Measurements from ENCODE around the gene MAP2K7.
"Not testable (repeated sequence)": the region's sequence is repeated elsewhere in the genome, so short reads cannot be mapped to it uniquely, and the experiment has no call there.

The MAP2K7 gene

GRCh38 chr19:7903244-7904073 is at the start of gene MAP2K7:
Gene MAP2K7, plus strand, starts transcription at chr19:7903877. Its CDS starts 68 bp downstream, at chr19:7903945.
- TF ChIP-seq CTCF (IDR thresholded peaks at IDR 0.05; ENCODE audit: control insufficient read depth, extremely low read depth, insufficient read depth), result peak; percentile 97
- DNase-seq (ENCODE audit: low read depth), result peak; percentile 95
- peak within 1 kb of the TSS; percentile 66 for H3K4me3 ChIP-seq (ENCODE audit: low read depth, low read length)

DNA sequence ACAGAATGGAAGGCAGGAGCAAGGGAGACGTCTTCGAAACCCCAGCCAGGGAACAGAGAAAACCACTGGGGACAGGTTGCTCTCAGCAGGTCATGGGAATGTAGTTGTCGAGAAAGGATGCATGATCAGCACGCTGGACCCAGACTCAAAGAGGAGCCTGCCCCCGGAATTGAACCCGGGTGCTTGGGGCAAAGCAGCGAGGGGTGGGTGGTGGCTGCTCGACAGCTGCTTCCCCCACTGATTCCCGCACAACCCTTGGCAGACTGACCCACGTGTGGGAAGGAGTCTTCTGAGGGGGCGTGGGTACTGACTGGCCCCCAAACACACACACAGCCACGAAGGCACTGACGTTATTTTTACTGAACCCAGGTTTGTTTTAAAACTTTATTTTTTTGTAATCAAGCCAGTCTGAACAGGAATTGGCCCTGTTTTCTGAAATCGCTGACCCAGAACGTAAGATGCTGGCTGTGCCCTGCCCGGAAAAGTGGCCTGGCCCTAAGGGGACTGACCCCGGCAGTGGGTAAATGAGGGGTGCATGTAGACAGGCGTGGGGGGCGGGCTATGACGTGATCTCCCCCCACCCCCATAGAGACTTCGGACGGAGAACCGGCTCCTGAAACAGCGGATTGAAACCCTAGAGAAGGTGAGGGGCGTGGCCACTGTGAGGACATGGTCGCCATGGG is 48.1 kb upstream of the MAP2K7 start:
- no peak overlapping the region for H3K4me3 ChIP-seq (ENCODE audit: low read depth, low read length)

DNA sequence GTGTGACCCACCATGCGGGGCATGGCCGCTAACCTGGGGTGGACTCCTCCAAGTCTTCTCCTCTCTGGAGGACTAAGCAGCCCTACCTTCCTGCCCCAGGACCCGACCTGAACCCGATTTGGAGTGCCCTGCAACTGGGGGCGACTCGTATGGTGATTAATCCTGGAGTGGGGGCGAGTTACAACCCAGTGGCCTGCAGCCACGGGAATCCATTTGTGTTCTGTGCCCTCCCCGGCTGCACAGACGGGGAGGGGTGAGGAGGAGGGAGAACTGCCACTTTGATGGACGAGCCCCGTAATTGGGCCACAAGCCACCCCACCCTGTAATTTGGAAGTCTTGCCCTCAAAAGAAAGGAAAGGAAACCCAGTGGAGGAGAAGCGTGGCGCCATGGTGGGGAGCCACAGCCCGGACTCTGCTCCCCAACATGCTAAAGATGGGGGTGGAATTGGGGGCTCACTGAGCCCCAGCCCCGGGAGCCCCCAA is 47.5 kb upstream of the MAP2K7 start:
- DNase-seq (ENCODE audit: low read depth), result no peak
- H3K4me3 ChIP-seq (ENCODE audit: low read depth, low read length), result no peak overlapping the region
- no peak for TF ChIP-seq CTCF (IDR thresholded peaks at IDR 0.05; ENCODE audit: control insufficient read depth, extremely low read depth, insufficient read depth)

More for the DNA sequence above, 48.1 kb upstream of the MAP2K7 start:
- no peak for DNase-seq (ENCODE audit: low read depth)
- no peak for TF ChIP-seq CTCF (IDR thresholded peaks at IDR 0.05; ENCODE audit: control insufficient read depth, extremely low read depth, insufficient read depth)

DNA sequence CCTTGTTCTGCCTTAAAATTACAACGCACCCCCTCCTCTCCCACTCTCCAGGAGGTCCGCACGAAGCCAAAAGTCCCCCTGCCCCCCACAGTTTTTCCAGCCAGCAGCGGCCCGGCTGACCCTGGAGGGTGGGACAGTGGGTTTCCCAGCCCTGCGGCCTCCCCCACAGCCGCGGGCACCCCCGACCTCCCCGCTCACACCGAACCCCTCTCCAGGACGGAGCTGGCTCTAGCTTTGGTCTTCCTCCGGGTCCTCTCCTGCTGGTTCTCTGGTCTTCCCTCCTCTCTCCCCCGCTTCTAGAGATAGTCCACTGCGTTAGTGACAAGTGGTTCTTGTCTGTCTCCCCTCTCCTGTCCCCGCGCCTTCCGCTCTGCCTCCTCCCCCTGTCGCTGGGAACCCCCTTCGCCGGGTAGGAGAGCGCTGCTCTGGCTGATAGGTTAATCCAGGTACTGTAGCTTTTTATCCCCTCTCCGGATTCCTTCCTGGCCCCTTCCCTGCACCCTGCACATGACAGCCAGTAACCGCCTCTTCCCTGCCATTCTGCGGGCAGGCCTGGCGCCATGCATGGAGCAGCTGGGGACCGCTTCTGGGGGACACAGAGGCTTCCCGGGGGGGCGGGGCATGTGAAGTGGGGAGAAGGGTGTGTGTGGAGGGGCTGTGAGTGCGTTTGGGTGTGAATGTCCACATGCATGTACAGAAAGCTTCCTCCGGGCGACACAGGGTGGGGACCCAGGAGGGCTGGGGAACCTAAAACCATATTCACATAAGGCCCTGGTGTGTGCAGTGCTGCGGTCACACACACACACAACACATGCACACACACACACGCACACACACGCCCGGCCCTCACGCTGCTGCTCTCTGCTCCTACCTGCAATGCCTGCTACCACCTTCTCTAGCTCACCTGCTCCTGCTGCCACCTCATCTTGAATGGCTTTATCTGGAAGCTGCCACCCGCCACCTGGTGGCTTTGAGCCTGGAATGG is 46.7 kb upstream of the MAP2K7 start:
- no peak for DNase-seq (ENCODE audit: low read depth)
- no peak for TF ChIP-seq CTCF (IDR thresholded peaks at IDR 0.05; ENCODE audit: control insufficient read depth, extremely low read depth, insufficient read depth)
- no peak overlapping the region for H3K4me3 ChIP-seq (ENCODE audit: low read depth, low read length)

- DNase-seq (ENCODE audit: low read depth), result no peak
- TF ChIP-seq CTCF (IDR thresholded peaks at IDR 0.05; ENCODE audit: control insufficient read depth, extremely low read depth, insufficient read depth), result no peak
- no peak overlapping the region for H3K4me3 ChIP-seq (ENCODE audit: low read depth, low read length)
Observed at GRCh38 chr19:7857727-7858108, 46.0 kb upstream of the MAP2K7 start.

- no peak for TF ChIP-seq CTCF (IDR thresholded peaks at IDR 0.05; ENCODE audit: control insufficient read depth, extremely low read depth, insufficient read depth)
- H3K4me3 ChIP-seq (ENCODE audit: low read depth, low read length), result no peak overlapping the region
- no peak for DNase-seq (ENCODE audit: low read depth)
Observed at GRCh38 chr19:7858109-7858770, 45.4 kb upstream of the MAP2K7 start.

DNA sequence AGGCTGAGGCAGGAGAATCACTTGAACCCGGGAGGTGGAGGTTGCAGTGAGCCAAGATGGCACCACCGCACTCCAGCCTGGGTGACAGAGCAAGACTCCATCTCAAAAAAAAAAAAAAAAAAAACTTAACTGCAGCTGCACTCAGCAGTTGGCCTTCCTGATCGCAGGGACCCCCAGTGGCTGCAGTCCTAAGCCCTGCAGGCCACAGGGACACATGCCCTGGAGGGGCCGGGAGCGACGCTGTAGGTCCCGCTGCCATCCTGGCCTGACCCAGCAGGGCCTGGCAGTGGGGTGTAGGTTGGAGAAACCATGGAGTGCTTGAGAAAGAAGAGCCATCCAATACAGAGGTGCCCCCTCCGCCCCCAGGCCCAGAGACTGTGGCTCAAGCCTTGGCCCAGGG is 44.6 kb upstream of the MAP2K7 start:
- not testable (repeated sequence) for DNase-seq (ENCODE audit: low read depth); H3K4me3 ChIP-seq (ENCODE audit: low read depth, low read length)
